ENCODE measurements around the gene SGSH. TPM values are rescaled to one million over a fixed set of nuclear protein-coding genes. Genes with fewer than 3 reads are reported as not detected.

SGSH gene
- total RNA-seq, 2 experiments from 2014 or later: 37.4 to 44.7 TPM

DNA sequence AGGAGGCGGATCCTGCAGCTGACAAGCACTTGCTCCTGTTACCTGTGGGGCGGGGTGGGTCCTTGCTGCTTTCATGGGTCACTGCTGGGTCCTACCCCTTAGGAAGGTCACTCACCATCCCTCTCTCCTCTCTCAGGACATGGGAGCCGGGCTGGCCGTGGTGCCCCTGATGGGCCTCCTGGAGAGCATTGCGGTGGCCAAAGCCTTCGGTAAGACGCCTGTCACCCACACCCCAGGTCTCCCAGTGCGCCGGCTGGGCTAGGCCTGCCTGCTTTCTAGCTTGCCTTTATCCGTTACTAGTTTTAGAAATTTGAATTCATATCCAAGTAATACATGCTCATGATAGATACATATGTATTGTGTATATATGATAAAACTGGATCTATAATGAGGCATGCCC is 17.3 kb upstream of the SGSH start:
- DNase-seq: no peak
- Mint-ChIP-seq H3K4me1 (ENCODE audit: low read depth) (no peaks in the 10 kb centered on the region), H3K4me3 (no peak overlapping the region), H3K27ac (no peak overlapping the region), H3K9me3 (peaks cover 18% of the 10 kb centered on the region), H3K27me3 (no peaks in the 10 kb centered on the region), H3K36me3 (peaks cover 30% of the 10 kb centered on the region)
- CTCF ChIA-PET: no interaction called here
- POLR2A ChIA-PET: no interaction called here
- intact Hi-C loops (cut with micrococcal nuclease): no loop called here

- Mint-ChIP-seq H3K4me1 (ENCODE audit: low read depth) (no peaks in the 10 kb centered on the region), H3K27ac (no peak overlapping the region), H3K4me3 (no peak overlapping the region), H3K9me3 (peaks cover 23% of the 10 kb centered on the region), H3K36me3 (peaks cover 34% of the 10 kb centered on the region), H3K27me3 (no peaks in the 10 kb centered on the region)
- CTCF ChIA-PET: no interaction called here
- DNase-seq: no peak
- POLR2A ChIA-PET: no interaction called here
- intact Hi-C loops (cut with micrococcal nuclease): no loop called here
Measured at GRCh38 chr17:80236911-80237310, 16.8 kb upstream of the SGSH start.

GRCh38 chr17:80233202-80233601 is 13.1 kb upstream of the SGSH start:
- Mint-ChIP-seq H3K4me1 (ENCODE audit: low read depth) (no peaks in the 10 kb centered on the region), H3K9me3 (peaks cover 28% of the 10 kb centered on the region), H3K27ac (no peak overlapping the region), H3K27me3 (no peaks in the 10 kb centered on the region), H3K4me3 (no peak overlapping the region), H3K36me3 (peaks cover 43% of the 10 kb centered on the region)
- ChIA-PET POLR2A (no interaction called here), CTCF (no interaction called here)
- DNase-seq: no peak
- intact Hi-C loops (cut with micrococcal nuclease): no loop called here

GRCh38 chr17:80232438-80232837 is 12.3 kb upstream of the SGSH start:
- POLR2A ChIA-PET: no interaction called here
- intact Hi-C loops (cut with micrococcal nuclease): no loop called here
- no peaks in the 10 kb centered on the region for H3K27me3 Mint-ChIP-seq
- no peaks in the 10 kb centered on the region for H3K4me1 Mint-ChIP-seq (ENCODE audit: low read depth)
- no peak for DNase-seq
- H3K9me3 Mint-ChIP-seq: peaks cover 28% of the 10 kb centered on the region
- H3K36me3 Mint-ChIP-seq: peaks cover 39% of the 10 kb centered on the region
- no peak overlapping the region for H3K27ac Mint-ChIP-seq
- CTCF ChIA-PET: interaction anchor here (0.9 to 1.2 kb wide), 2 partner anchors 15 to 131 kb away, joined by 3 read pairs; partner anchors contain the start of gene GAA
- H3K4me3 Mint-ChIP-seq: no peak overlapping the region

DNA sequence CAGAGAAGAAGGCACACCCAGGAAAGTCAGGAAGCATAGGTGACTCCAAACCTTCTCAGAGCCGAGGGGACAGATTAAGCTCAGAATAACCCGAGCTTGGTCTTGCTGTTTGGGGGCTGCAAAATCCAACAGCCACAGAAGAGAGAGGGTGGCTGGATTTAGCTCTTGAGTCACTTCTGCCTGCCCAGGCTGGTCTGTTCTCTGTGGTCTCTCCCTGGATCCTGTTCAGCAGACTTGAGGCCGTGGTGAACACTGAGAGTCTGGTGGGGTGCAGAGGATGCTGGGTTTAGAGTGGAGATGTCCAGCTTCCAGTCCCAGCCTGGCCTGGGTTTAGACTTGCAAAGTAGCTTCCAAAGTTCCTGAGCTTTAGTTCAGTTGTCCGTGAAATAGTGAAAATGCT is 8.9 kb upstream of the SGSH start:
- CTCF ChIA-PET: no interaction called here
- Mint-ChIP-seq H3K9me3 (peaks cover 22% of the 10 kb centered on the region), H3K4me1 (ENCODE audit: low read depth) (peaks cover 3% of the 10 kb centered on the region), H3K36me3 (peaks cover 31% of the 10 kb centered on the region), H3K27ac (no peak overlapping the region), H3K27me3 (no peaks in the 10 kb centered on the region), H3K4me3 (no peak overlapping the region)
- no peak for DNase-seq
- intact Hi-C loops (cut with micrococcal nuclease): no loop called here
- POLR2A ChIA-PET: interaction anchor here (0.7 kb wide), 1 partner anchor 10 kb away, joined by 3 read pairs; no protein-coding TSS in a partner anchor

GRCh38 chr17:80228477-80228876 is 8.3 kb upstream of the SGSH start:
- peaks cover 17% of the 10 kb centered on the region for H3K9me3 Mint-ChIP-seq
- H3K4me3 Mint-ChIP-seq: no peak overlapping the region
- DNase-seq: no peak
- H3K4me1 Mint-ChIP-seq (ENCODE audit: low read depth): peaks cover 4% of the 10 kb centered on the region
- ChIA-PET CTCF (interaction anchor here (0.9 kb wide), 1 partner anchor 25 kb away, joined by 3 read pairs; no protein-coding TSS in a partner anchor), POLR2A (interaction anchor here (0.7 kb wide), 1 partner anchor 9 kb away, joined by 3 read pairs; no protein-coding TSS in a partner anchor)
- no peaks in the 10 kb centered on the region for H3K27me3 Mint-ChIP-seq
- intact Hi-C loops (cut with micrococcal nuclease): no loop called here
- H3K27ac Mint-ChIP-seq: no peak overlapping the region
- peaks cover 26% of the 10 kb centered on the region for H3K36me3 Mint-ChIP-seq

GRCh38 chr17:80227666-80228065 is 7.5 kb upstream of the SGSH start:
- H3K4me3 Mint-ChIP-seq: no peak overlapping the region
- intact Hi-C loops (cut with micrococcal nuclease): no loop called here
- no peak for DNase-seq
- H3K27me3 Mint-ChIP-seq: no peaks in the 10 kb centered on the region
- H3K36me3 Mint-ChIP-seq: peaks cover 20% of the 10 kb centered on the region
- peaks cover 6% of the 10 kb centered on the region for H3K4me1 Mint-ChIP-seq (ENCODE audit: low read depth)
- no peak overlapping the region for H3K27ac Mint-ChIP-seq
- CTCF ChIA-PET: interaction anchor here (0.9 kb wide), 1 partner anchor 26 kb away, joined by 3 read pairs; no protein-coding TSS in a partner anchor
- H3K9me3 Mint-ChIP-seq: peaks cover 12% of the 10 kb centered on the region
- POLR2A ChIA-PET: no interaction called here

DNA sequence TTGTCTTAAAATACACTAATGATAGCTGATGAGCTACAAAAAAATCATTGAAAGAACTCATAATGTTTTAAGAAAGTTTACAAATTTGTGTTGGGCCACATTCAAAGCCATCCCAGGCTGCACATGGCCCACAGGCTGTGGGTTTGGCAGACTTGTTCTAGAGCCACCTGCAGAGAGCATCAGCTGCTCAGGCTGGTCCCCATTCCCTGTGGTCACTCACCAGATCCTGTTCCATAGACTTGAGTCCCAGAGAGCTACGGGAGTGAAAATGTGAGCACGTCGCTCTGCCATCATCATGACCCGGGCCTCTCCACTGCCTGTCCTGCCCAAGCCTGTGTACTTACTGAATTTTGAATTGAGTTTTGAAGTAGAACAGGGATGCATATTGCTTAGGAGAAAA is 7.0 kb upstream of the SGSH start:
- no peak for DNase-seq
- Mint-ChIP-seq H3K27ac (no peak overlapping the region), H3K9me3 (peaks cover 7% of the 10 kb centered on the region), H3K27me3 (no peaks in the 10 kb centered on the region), H3K4me3 (no peak overlapping the region), H3K36me3 (peaks cover 15% of the 10 kb centered on the region), H3K4me1 (ENCODE audit: low read depth) (peaks cover 6% of the 10 kb centered on the region)
- ChIA-PET CTCF (interaction anchor here (1.2 kb wide), 1 partner anchor 31 kb away, joined by 3 read pairs; no protein-coding TSS in a partner anchor), POLR2A (no interaction called here)
- intact Hi-C loops (cut with micrococcal nuclease): no loop called here

DNA sequence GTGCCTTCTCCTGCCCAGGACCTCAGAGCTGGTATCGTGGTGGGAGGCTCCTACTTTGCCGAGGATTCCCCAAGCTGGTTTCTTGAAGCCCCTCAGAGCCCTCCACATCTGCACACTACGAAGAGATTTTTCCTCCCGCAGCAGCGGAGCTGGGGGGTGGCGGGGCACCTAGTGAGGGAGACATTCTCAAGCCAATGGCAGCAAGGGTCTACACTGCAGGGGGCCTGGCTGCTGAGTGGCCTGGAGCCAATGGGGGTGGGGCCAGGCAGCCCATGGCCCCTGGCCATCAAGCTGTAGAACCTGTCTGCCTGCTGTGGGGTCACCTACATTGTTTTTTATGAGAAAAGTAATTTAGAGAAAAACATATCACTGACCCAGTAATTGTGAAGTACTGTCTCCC is 5.1 kb upstream of the SGSH start:
- Mint-ChIP-seq H3K27ac (no peak overlapping the region), H3K4me3 (no peak overlapping the region), H3K36me3 (peaks cover 1% of the 10 kb centered on the region), H3K27me3 (no peaks in the 10 kb centered on the region), H3K4me1 (ENCODE audit: low read depth) (peaks cover 12% of the 10 kb centered on the region), H3K9me3 (no peaks in the 10 kb centered on the region)
- DNase-seq: no peak
- ChIA-PET POLR2A (no interaction called here), CTCF (interaction anchor here (1.1 kb wide), 1 partner anchor 18 kb away, joined by 3 read pairs; no protein-coding TSS in a partner anchor)
- intact Hi-C loops (cut with micrococcal nuclease): no loop called here

DNA sequence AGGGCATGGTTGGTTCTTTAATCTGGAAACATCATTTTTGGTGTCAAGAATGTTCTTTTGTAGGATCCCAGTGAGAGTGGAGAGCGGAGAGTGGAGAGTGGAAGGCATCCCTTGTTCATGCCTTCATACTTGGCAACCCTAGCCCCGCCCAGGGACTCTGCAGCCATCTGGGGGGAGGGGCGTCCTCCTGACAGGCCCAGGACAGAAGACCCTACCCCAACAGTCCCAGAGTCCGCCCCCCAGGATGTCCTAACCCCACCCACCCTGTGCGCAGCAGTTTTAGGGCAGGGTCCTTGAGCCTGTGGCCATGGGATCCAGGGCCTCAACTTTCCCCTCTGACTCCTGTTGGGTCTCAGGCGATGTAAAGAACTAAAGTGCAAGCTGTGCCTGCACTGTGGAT is 4.5 kb upstream of the SGSH start:
- Mint-ChIP-seq H3K4me3 (no peak overlapping the region), H3K4me1 (ENCODE audit: low read depth) (peaks cover 12% of the 10 kb centered on the region), H3K9me3 (no peaks in the 10 kb centered on the region), H3K27me3 (no peaks in the 10 kb centered on the region), H3K36me3 (no peaks in the 10 kb centered on the region), H3K27ac (no peak overlapping the region)
- POLR2A ChIA-PET: no interaction called here
- CTCF ChIA-PET: no interaction called here
- no peak for DNase-seq
- intact Hi-C loops (cut with micrococcal nuclease): no loop called here

- DNase-seq: no peak
- H3K27me3 Mint-ChIP-seq: no peaks in the 10 kb centered on the region
- ChIA-PET CTCF (no interaction called here), POLR2A (no interaction called here)
- H3K36me3 Mint-ChIP-seq: no peaks in the 10 kb centered on the region
- intact Hi-C loops (cut with micrococcal nuclease): no loop called here
- H3K4me1 Mint-ChIP-seq (ENCODE audit: low read depth): peaks cover 17% of the 10 kb centered on the region
- no peak overlapping the region for H3K27ac Mint-ChIP-seq
- no peak overlapping the region for H3K4me3 Mint-ChIP-seq
- no peaks in the 10 kb centered on the region for H3K9me3 Mint-ChIP-seq
Measured at GRCh38 chr17:80223838-80224497, 3.8 kb upstream of the SGSH start.

DNA sequence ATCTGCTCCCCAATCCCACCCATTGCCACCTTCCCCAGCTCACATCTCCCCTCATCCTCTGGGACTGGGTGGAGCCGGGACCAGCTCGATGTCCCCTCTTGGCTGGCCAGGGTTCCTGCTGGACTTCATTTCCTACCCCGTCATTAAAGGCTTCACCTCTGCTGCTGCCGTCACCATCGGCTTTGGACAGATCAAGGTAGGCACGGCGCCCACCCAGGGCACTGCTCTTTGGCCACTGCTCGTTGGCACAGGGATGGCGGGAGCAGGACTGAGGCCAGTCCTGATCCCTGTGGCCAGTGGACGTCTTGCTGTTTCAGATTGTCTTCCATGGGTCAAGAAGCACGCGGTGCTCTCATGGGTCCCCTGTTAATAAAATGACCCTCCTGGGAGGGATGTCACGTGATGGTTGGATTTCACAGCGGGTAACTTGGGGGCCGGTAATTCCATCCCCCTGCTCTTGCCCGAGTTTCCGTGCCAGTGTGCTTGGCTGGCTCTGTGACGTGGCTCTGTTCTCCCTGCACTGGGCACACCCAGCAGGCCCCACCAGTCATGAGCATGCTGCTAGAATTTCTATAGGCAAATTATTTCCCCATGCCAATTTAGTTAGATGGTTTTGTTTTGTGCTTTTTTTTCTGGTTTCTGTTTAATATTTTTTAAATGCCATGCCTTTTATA is 3.1 kb upstream of the SGSH start:
- POLR2A ChIA-PET: no interaction called here
- no peak overlapping the region for H3K4me3 Mint-ChIP-seq
- no peaks in the 10 kb centered on the region for H3K9me3 Mint-ChIP-seq
- H3K27ac Mint-ChIP-seq: no peak overlapping the region
- intact Hi-C loops (cut with micrococcal nuclease): no loop called here
- no peak for DNase-seq
- CTCF ChIA-PET: interaction anchor here (0.7 kb wide), 1 partner anchor 122 kb away, joined by 3 read pairs; the partner anchor contains the start of gene GAA
- H3K36me3 Mint-ChIP-seq: no peaks in the 10 kb centered on the region
- no peaks in the 10 kb centered on the region for H3K27me3 Mint-ChIP-seq
- peaks cover 23% of the 10 kb centered on the region for H3K4me1 Mint-ChIP-seq (ENCODE audit: low read depth)

Measured in activated CD4-positive, alpha-beta memory T cell treated with anti-CD3 and anti-CD28 coated beads for 36 hours (primary cell).